Spleen (tissue), 13 donors: ENCODE measurements around the gene BLTP3A. TPM values are rescaled to one million over a fixed set of nuclear protein-coding genes. Genes with fewer than 3 reads are reported as not detected.
"Not testable (repeated sequence)": the region's sequence is repeated elsewhere in the genome, so short reads cannot be mapped to it uniquely, and the experiment has no call there.

Experiments
- DNase-seq: peaks from one replicate; pipeline ENCODE4 v3.0.0-alpha.2; 2020
- H3K27ac ChIP-seq, 8 donors: fragments of 200-600 bp; sonication (generic) in 7 of 8; 1 replicate in 4 of 8; 2 replicates in 4 of 8; pipeline versions ENCODE4 v1.5.0 to v1.8.0; 2016 to 2021; ENCODE audit warnings: inconsistent platforms in 4 of 8, mild to moderate bottlenecking in 4 of 8, moderate library complexity in 1 of 8
- H3K27me3 ChIP-seq, 7 donors: fragments of 200-600 bp; sonication (generic) in 6 of 7; replicated peaks in 1 of 7; 1 replicate in 4 of 7; 2 replicates in 3 of 7; pipeline versions ENCODE4 v1.5.0 to v1.8.0; 2016 to 2021; ENCODE audit warnings: inconsistent platforms in 3 of 7, mild to moderate bottlenecking in 1 of 7
- H3K36me3 ChIP-seq, 6 donors: fragments of 200-600 bp; sonication (generic) in 5 of 6; 1 replicate in 4 of 6; 2 replicates in 2 of 6; pipeline versions ENCODE4 v1.5.0 to v1.8.0; 2016 to 2021; ENCODE audit warnings: inconsistent platforms in 2 of 6
- H3K4me1 ChIP-seq, 6 donors: fragments of 200-600 bp; sonication (generic) in 5 of 6; 1 replicate in 3 of 6; 2 replicates in 3 of 6; pipeline versions ENCODE4 v1.5.0 to v1.8.0; 2016 to 2021; ENCODE audit warnings: inconsistent platforms in 3 of 6
- H3K4me3 ChIP-seq, 8 donors: fragments of 200-600 bp; sonication (generic) in 7 of 8; 1 replicate in 4 of 8; 2 replicates in 4 of 8; pipeline versions ENCODE4 v1.5.0 to v1.8.0; 2016 to 2021; ENCODE audit warnings: inconsistent platforms in 4 of 8, mild to moderate bottlenecking in 4 of 8, moderate library complexity in 2 of 8
- H3K9me3 ChIP-seq, 8 donors: fragments of 200-600 bp; sonication (generic) in 7 of 8; 1 replicate in 4 of 8; 2 replicates in 4 of 8; pipeline versions ENCODE4 v1.5.0 to v1.8.0; 2016 to 2021; ENCODE audit warnings: inconsistent platforms in 4 of 8
- POLR2A ChIP-seq, 3 donors: fragments of 450-650 bp; IDR thresholded peaks; one replicate each; pipeline ENCODE4 v1.5.1; 2017; ENCODE audit warnings: antibody characterized with exemption in 3 of 3, mild to moderate bottlenecking in 1 of 3
- POLR2AphosphoS5 ChIP-seq, 3 donors: sonication (generic); formaldehyde crosslinking; IDR thresholded peaks; one replicate each; pipeline ENCODE4 v1.5.1; 2017; ENCODE audit warnings: antibody characterized with exemption in 3 of 3
- WGBS, 5 donors: extraction: QIAGEN DNeasy Blood & Tissue Kit in 3 of 5; methylation state at CpG; one replicate each; pipeline versions ENCODE4 v1.1.5 to v1.1.7; 2013 to 2018; 5-methylcytosine and 5-hydroxymethylcytosine counted together
- intact Hi-C: fragments of 100-400 bp; cut with DNase I; formaldehyde crosslinking; loops from one replicate; pipeline ENCODE4 v1.15.0; 2023; ENCODE audit warnings: low total_unique reads
- long read RNA-seq, 2 donors: transcript quantifications; one replicate each; lab custom pipeline, GENCODE V29; 2026
- polyA plus RNA-seq, 3 donors: library from polyadenylated mRNA; stranded (reverse); fragments of 200-250 nt; gene quantifications; one replicate each; pipeline ENCODE4 v1.2.1, GENCODE V29; 2013
- total RNA-seq, 7 donors: library from RNA; depleted of rRNA in 3 of 7; stranded (reverse); fragments of >200 nt in 3 of 7; fragmentation: NEBNext Ultra II Directional in 4 of 7; extraction: Animal tissue kit (Norgen Biotek cat#: 25700) in 4 of 7; gene quantifications; one replicate each; pipeline versions ENCODE4 v1.1.0 to v1.2.1, GENCODE V29; 2016 to 2021
- TF ChIP-seq, protein P1 (sequence below), 11 experiments: fragments of 200-600 bp in 7 of 11; fragments of 450-650 bp in 4 of 11; sonication (generic) in 4 of 11; IDR thresholded peaks in 8 of 11; conservative IDR thresholded peaks in 3 of 11; 1 replicate in 7 of 11; 2 replicates in 4 of 11; pipeline versions ENCODE4 v1.4.0 to v1.8.0; 2016 to 2021; ENCODE audit warnings: antibody characterized with exemption in 11 of 11, inconsistent platforms in 4 of 11, mild to moderate bottlenecking in 1 of 11
- donor health status: healthy with polysubstance abuse.
- donor health status: DM: no; HTN: no; CAD: no; lungs with moderate emphysema.
- donor health status: DM: no; HTN: no; CAD: no.
- donor health status: Bipolar disorder and iron deficiency.
- donor health status: healthy.
- donor health status: DM: no; HTN: no; CAD: no.
- donor health status: DM: yes; HTN: yes; CAD: no.

BLTP3A gene, protein sequence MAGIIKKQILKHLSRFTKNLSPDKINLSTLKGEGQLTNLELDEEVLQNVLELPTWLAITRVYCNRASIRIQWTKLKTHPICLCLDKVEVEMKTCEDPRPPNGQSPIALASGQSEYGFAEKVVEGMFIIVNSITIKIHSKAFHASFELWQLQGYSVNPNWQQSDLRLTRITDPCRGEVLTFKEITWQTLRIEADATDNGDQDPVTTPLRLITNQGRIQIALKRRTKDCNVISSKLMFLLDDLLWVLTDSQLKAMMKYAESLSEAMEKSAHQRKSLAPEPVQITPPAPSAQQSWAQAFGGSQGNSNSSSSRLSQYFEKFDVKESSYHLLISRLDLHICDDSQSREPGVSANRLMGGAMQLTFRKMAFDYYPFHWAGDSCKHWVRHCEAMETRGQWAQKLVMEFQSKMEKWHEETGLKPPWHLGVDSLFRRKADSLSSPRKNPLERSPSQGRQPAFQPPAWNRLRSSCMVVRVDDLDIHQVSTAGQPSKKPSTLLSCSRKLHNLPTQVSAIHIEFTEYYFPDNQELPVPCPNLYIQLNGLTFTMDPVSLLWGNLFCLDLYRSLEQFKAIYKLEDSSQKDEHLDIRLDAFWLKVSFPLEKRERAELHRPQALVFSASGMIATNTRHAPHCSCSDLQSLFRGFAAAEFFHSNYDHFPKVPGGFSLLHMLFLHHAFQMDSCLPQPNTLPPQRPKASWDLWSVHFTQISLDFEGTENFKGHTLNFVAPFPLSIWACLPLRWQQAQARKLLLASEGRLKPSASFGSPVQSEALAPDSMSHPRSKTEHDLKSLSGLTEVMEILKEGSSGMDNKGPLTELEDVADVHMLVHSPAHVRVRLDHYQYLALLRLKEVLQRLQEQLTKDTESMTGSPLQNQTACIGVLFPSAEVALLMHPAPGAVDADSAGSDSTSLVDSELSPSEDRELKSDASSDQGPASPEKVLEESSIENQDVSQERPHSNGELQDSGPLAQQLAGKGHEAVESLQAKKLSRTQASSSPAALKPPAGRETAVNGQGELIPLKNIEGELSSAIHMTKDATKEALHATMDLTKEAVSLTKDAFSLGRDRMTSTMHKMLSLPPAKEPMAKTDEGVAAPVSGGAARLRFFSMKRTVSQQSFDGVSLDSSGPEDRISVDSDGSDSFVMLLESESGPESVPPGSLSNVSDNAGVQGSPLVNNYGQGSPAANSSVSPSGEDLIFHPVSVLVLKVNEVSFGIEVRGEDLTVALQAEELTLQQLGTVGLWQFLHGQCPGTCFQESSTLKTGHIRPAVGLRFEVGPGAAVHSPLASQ (N-terminal part only)
- total RNA-seq (10 to 100 TPM; 14.8 to 21.2 (median 17.1) TPM), polyA plus RNA-seq (1 to 10 TPM; 1.5 to 2.5 (median 1.9) TPM)
- long read RNA-seq, donor 1, partial matches to known transcripts = 8 of 8 reads
- long read RNA-seq, donor 1, other reads (novel, unspliced or antisense) = 0 of 8 reads
- long read RNA-seq, donor 2, full-length matches to known transcripts = 1 of 1 reads
- long read RNA-seq, donor 2, partial matches to known transcripts = 0 of 1 reads
- long read RNA-seq, donor 2, other reads (novel, unspliced or antisense) = 0 of 1 reads

DNA sequence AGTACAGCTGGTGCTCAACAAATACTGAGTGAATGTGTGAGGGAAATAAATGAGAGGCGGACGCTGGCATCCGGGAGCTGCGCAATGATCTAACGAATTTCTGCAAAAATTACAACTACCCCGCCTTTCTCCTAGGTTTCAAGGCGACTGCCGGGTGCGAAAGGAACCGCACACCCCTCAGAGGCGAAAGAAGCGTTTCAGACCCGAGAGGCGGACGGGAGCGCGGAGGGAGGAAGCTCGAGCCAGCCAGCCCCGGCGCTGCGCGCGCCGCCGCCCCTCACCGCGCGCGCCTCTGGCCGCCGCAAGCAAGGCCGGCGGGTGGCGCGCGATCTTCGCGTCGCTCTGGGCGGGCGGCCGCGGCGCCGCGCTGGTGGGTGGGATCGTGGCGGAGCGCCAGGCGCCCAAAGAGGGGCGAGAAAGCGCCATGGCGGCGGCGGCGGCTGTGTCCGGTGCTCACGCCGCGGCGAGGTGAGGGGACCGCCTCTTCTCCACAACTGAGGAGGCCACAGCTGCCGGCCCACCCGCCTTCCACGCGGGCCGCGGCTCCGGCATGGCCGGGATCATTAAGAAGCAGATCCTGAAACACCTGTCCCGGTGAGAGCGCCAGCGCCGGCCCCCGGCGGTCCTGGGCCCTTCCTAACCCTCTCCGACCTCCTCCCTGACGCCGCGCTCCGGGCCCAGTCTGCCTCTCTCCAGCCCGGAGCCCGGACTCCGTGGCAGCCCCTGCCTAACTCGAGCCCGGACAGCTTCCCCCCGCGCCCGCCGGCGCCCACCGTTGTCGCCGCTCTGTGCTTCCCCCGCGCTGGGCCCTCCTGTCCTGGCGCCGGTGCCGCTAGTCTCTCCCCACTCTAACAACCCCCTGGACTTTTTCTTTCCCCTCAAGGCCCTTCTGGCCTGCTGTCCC is at the start of gene BLTP3A:
Gene BLTP3A (plus strand): TSS at position 383 of the 904 bp plus-strand sequence. CDS start 168 bp downstream, at position 551.
- Histone ChIP-seq H3K9me3 (no peaks in the 10 kb centered on the region), H3K4me1 (peaks cover 5 to 47% (median 26%) of the 10 kb centered on the region in 6 donors), H3K27me3 (no peaks in the 10 kb centered on the region), H3K27ac (peak within 1 kb of the TSS; percentile 86 to 94 (median 92)), H3K4me3 (peak within 1 kb of the TSS; percentile 67 to 94 (median 84)), H3K36me3 (no peaks in the 10 kb centered on the region)
- DNase-seq = peak; percentile 95
- peak; percentile 70 to 77 (median 76) for TF ChIP-seq POLR2AphosphoS5 (IDR thresholded peaks at IDR 0.05)
- TF ChIP-seq POLR2A (IDR thresholded peaks at IDR 0.05) = no peak
- TF ChIP-seq, protein P1, sequence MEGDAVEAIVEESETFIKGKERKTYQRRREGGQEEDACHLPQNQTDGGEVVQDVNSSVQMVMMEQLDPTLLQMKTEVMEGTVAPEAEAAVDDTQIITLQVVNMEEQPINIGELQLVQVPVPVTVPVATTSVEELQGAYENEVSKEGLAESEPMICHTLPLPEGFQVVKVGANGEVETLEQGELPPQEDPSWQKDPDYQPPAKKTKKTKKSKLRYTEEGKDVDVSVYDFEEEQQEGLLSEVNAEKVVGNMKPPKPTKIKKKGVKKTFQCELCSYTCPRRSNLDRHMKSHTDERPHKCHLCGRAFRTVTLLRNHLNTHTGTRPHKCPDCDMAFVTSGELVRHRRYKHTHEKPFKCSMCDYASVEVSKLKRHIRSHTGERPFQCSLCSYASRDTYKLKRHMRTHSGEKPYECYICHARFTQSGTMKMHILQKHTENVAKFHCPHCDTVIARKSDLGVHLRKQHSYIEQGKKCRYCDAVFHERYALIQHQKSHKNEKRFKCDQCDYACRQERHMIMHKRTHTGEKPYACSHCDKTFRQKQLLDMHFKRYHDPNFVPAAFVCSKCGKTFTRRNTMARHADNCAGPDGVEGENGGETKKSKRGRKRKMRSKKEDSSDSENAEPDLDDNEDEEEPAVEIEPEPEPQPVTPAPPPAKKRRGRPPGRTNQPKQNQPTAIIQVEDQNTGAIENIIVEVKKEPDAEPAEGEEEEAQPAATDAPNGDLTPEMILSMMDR (IDR thresholded peaks at IDR 0.05 in 8 of 11, conservative IDR thresholded peaks at IDR 0.05 in 3 of 11) = peak in 1 of 11 experiments; percentile 21
- 0 to 1% (median 1%) methylated on average over 37 to 99 of the region's 99 CpGs for WGBS, 5 donors
- intact Hi-C loops = no loop called here

DNA sequence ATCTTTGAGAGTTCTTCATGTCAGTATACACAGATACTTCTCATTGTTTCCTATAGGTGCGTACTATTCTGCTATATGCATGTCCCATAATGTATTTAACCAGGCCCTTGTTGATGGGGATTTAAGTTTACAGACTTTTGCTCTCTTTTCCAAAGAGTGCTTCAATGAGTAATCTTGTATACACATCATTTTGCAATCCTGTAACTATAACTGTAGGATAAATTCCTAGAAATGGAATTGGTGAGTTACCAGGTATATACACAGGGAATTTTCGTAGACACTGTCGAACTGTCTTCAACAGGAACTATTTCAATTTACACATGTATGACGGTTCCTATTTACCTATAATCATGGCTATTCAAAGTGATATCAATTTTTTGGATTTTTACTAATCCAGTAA is 49.8 kb upstream of the BLTP3A start:
- TF ChIP-seq POLR2A (IDR thresholded peaks at IDR 0.05) (no peak), POLR2AphosphoS5 (IDR thresholded peaks at IDR 0.05) (no peak)
- TF ChIP-seq, protein P1 (IDR thresholded peaks at IDR 0.05 in 8 of 11, conservative IDR thresholded peaks at IDR 0.05 in 3 of 11) = no peak
- no peaks in the 10 kb centered on the region for H3K9me3 ChIP-seq
- H3K27me3 ChIP-seq = no peaks in the 10 kb centered on the region
- intact Hi-C loops = no loop called here
- no peaks in the 10 kb centered on the region for H3K4me1 ChIP-seq
- DNase-seq = no peak
- H3K4me3 ChIP-seq = no peak overlapping the region
- no peaks in the 10 kb centered on the region for H3K36me3 ChIP-seq
- 91 to 97% (median 94%) methylated on average over 4 of the region's 4 CpGs for WGBS, 5 donors
- no peak overlapping the region for H3K27ac ChIP-seq

DNA sequence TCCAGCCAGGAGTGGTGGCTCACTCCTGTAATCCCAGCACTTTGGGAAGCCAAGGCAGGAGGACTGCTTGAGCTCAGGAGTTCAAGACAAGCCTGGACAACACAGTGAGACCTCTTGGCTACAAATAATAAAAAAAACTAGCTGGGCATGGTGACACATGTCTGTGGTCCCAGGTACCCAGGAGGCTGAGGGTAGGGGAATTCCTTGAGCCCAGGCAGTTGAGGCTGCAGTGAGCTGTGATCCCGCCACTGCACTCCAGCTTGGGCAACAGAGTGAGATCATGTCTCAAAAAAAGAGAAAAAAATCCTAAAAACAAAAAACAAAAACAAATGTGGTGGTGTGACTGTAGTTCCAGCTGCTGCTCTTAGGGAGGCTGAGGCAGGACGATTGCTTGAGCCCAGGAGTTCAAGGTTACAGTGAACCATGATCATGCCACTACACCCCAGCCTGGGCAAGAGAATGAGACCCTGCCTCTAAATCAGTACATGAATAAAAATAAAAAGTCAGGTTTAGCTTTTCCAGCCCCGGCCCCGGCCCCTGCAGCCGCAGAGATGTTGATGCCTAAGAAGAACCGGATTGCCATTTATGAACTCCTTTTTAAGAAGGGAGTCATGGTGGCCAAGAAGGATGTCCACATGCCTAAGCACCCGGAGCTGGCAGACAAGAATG is 48.1 kb upstream of the BLTP3A start:
- 86 to 93% (median 89%) methylated on average over 7 of the region's 7 CpGs for WGBS, 5 donors
- no peaks in the 10 kb centered on the region for H3K36me3 ChIP-seq
- TF ChIP-seq, protein P1 (IDR thresholded peaks at IDR 0.05 in 8 of 11, conservative IDR thresholded peaks at IDR 0.05 in 3 of 11) = no peak
- TF ChIP-seq POLR2A (IDR thresholded peaks at IDR 0.05) (no peak), POLR2AphosphoS5 (IDR thresholded peaks at IDR 0.05) (no peak)

DNA sequence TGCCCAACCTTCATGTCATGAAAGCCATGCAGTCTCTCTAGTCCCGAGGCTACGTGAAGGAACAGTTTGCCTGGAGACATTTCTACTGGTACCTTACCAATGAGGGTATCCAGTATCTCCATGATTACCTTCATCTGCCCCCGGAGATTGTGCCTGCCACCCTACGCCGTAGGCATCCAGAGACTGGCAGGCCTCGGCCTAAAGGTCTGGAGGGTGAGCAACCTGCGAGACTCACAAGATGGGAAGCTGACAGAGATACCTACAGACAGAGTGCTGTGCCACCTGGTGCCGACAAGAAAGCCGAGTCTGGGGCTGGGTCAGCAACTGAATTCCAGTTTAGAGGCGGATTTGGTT is 47.6 kb upstream of the BLTP3A start:
- WGBS, 5 donors = 92 to 97% (median 94%) methylated on average over 10 of the region's 10 CpGs

More for the DNA sequence above, 48.1 kb upstream of the BLTP3A start:
- no peak for DNase-seq
- Histone ChIP-seq H3K4me1 (no peaks in the 10 kb centered on the region), H3K27ac (no peak overlapping the region), H3K9me3 (no peaks in the 10 kb centered on the region), H3K4me3 (no peak overlapping the region), H3K27me3 (no peaks in the 10 kb centered on the region)
- intact Hi-C loops = no loop called here

More for the DNA sequence above, 47.6 kb upstream of the BLTP3A start:
- DNase-seq, H3K27ac ChIP-seq, H3K4me1 ChIP-seq, H3K36me3 ChIP-seq, H3K9me3 ChIP-seq, intact Hi-C loops, H3K27me3 ChIP-seq, H3K4me3 ChIP-seq: not testable (repeated sequence)
